Measurements from ENCODE around the gene RGS1.

RGS1 gene

DNA sequence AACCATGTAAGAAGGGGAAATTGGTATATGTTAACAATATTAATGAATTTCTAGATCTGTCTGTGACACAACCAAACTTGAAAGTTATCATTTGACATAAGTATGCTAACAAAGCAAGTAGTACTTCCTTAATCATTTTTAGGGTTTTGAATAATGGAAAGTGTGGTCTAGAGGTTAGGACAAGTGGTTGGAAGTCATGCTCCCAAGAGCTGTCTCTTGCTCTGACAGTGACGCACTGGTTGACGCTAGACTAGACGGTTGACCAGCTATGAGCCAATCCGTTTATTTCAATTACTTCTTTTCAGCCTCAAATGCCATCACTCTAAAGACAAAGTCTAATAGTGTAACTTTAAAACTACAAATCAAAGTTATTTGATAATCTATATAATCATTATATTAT lies 20.7 kb upstream of the RGS1 start:
- DNase-seq, result no peak

DNA sequence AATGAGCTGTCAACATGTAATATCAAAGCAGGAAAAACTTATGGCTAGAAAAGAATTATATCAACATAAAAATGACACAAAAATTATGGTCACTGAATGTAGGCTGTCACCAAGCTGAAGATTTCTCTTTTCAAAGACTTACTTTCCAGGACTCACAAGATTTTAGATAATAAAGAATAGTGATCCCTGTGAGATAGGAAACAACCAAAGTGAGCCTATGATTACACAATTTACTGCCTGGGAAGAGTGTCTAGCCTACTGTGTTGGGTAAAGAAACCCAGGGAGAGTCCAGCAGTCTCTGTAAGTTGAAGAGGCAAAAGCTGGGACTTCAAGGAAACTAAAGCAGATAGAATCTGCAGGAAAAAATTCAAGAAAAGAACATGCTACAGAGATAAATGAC lies 20.2 kb upstream of the RGS1 start:
- DNase-seq, result no peak

DNA sequence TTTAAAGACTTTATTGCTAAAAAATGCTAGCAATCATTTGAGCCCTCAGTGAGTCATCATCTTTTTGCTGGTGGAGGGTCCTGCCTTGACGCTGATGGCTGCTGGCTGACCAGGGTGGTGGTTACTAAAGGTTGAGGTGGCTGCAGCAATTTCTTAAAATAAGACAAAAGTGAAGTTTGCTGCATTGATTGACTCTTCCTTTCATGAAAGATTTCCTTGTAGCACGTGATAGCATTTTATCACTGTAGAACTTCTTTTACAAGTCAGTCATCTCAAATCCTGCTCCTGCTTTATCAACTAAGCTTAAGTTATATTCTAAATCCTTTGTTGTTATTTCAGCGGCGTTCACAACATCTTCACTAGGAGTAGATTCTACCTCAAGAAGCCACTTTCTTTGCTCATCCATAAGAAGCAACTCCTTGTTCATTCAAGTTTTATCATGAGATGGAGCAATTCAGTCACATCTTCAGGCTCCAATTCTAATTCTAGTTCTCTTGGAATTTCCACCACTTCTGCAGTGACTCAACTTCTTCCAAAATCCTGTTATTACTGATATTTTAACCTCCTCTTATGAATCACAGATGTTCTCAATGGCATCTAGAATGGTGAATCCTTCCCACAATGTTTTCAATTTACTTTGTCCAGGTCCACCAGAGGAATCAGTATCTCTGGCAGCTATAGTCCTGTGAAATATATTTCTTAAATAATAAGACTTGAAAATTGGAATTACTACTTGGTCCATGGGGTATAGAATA lies 17.6 kb upstream of the RGS1 start:
- no peak for DNase-seq

DNA sequence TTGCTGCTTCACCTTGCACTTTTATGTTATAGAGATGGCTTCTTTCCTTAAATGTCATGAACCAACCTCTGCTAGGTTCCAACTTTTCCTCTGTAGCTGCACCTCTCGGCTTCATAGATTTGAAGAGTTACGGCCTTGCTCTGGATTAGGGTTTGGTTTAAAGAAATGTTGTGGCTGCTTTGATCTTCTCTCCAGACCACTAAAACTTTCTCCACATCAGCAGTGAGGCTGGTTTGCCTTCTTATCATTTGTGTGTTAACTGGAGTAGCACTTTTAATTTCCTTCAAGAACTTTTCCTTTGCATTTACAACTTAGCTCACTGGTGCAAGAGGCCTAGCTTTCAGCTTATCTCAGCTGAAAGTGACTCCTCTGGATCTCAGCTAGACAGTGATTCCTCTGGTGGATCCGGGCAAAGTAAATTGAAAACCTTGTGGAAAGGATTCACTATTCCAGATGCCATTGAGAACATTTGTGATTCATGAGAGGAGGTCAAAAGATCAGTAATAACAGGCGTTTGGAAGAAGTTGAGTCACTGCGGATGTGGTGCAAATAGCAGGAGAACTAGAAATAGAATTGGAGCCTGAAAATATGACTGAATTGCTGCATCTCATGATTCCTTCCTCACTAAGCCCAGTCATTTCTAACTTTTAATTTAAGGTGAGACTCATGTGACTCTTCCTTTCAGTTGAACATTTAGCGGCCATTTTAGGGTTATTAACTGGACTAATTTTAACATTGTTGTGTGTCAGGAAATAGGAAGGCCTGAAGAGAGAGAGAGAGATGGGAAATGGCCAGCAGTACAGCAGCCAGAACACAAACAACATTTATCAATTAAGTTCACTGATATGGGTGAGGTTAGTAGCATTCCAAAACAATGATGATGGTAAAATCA lies 16.2 kb upstream of the RGS1 start:
- DNase-seq, result no peak

DNA sequence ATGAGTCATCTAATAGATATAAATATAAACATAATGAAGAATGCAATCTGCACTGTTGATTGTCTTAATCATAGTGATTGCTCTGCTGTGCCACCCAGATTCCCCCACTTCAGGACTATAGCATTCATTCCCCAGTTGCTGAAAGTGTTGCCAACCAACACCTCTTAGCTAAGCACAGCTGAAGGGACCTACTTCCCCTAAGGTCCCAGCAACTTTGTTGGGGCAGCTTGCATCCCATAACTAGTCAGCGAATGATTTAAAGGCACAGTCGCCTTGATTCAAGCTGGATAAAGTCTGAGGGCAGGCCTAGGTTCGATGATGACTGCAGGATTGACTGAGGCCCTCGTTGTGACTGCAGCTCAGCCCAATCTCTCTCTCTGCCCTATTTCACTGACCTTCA lies 14.3 kb upstream of the RGS1 start:
- DNase-seq, result no peak

DNA sequence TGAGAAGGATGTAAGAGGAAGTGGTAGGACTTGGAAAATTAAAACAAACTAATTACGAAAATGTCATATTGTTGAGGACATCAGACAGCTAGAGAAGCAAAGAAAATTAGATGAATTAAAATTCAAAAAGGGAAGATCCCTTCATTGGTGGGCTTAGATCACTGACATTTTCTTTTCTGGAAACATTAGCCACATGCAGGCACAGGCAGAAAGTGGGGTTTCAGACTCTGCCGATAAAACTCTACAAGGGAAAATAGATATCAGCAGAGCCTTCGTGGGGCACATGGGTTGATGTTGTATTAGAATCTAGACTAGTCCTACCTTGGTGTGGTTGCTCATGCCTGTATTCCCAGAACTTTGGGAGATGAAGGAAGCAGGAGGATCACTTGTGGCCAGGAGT lies 12.4 kb upstream of the RGS1 start:
- DNase-seq, result no peak

DNA sequence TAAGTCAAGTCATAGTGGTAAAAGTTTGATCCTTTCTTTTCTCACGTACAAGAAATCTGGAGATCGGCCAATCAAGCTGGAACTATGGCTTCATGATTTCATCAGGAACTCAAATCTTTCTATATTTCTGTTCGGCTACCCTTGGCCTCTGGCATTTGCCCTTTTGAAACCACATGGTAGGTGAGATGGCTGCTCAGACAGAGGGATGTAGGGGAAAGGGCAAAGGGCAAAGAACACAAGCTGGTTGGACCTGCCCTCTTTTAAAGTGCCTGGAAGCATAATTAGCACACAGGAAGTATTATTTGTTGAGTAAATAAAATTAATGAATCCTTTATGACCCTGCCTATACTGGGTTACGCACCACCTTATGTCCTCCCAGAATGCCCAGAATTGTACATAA lies 11.5 kb upstream of the RGS1 start:
- DNase-seq, result no peak

DNA sequence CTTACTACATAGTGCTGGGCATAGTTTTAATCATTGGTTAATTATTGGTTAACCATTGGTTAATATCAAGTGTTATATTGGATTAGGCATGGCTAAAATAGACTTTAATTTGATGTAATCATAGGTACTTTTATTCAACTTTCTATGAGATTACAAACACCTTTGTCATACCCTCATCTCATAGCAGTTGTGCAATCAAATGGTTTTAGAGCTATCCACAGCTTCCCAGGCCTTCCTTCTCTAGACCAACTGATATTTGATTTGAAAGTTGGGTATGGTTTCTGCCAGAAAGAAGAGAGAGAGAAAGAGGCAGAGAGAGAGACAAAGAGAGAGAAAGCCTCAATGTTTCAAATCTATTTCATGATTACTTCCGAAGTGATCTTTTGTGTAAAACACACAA lies 9.6 kb upstream of the RGS1 start:
- DNase-seq, result no peak

DNA sequence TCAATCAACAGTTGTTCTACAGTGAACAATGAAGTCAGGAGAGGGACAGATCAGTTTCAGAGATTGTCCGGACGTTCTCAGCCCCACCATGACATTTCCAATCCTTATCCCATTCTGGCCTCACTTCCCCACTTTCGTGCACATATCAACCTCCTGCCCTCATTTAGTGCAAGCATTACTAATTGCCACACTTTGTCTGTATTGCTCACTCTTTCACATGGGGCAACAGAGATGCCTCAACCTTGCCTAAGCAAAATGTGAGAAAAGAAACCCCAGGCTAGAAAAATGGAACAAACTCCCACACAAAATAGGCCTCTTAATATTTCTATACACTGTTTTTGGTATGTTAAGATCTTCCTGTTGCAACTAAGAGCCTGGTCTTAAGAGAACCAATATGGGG lies 8.9 kb upstream of the RGS1 start:
- DNase-seq, result no peak

DNA sequence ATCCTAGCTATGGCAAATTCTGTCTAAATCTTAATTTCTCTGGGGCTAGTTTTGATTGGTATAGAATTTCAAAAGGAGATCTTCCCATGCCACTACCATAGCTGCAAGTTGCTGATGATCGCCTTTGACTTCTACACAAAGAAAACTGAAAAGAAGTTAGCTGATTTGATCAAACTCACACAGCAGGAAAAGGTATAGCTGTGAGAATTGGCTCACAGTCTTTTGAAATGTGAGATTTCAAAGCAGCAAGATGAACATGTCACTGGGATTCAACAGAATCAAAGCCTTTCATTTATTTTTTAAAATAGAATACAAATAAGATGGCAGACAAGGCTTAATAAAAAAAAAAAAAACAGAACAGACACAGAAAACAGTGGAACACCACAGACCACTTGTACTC lies 7.5 kb upstream of the RGS1 start:
- no peak for DNase-seq

DNA sequence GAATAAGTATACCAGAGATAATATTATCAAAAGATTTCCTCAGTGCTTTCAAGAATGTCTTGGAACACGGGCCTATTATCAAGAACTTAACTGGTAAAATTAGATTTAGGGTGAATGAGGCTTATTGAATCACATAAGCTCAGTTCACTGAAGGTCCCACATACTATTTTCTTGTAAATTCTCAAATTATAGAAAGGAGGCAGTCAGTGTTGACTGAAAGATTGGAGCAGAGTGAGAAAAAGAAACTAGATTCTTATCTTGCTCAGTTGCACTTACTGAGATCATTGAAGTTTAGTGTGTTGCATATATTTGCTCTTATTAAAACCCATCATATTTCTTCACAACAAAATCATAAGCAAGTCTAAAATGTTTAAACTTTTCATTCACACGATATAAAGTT lies 3.9 kb upstream of the RGS1 start:
- DNase-seq, result no peak

DNA sequence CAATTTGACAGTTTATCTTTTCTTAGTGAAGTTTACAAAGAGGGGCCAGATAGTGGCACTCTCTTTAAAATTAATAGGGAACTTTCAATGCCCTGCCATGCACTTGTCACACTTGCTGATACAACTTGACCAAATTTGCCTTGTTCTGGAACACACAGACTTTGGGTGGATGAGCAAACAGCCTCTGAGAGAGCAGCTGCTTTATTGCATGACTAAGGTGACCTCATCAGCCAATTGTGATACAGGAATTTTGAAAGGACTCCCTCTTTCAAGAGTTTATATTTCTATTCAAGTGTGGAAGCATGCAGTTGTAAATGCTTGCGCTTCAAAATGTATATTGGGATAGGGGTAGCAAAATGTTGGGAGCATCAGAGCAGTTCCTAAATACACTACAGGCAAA lies 2.1 kb upstream of the RGS1 start:
- peak; percentile 27 for DNase-seq

DNA sequence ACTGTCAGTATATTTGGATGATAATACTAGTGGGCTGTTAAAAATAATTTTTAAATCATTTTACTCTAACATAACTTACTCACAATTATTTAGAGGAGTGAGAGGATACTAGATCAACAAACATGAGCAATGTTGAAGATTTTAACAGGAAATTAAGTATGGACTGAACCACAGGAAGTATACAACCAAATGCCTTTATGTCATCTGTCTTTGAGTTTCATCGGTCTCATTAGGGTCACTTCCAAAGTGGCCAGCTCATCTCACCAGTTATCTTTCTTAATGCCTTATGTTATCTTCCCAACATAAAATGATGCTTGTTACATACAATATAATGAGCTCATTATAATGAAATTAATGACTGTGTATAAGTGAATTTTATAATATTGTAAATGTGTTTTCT lies 1.5 kb upstream of the RGS1 start:
- DNase-seq, result no peak

DNA sequence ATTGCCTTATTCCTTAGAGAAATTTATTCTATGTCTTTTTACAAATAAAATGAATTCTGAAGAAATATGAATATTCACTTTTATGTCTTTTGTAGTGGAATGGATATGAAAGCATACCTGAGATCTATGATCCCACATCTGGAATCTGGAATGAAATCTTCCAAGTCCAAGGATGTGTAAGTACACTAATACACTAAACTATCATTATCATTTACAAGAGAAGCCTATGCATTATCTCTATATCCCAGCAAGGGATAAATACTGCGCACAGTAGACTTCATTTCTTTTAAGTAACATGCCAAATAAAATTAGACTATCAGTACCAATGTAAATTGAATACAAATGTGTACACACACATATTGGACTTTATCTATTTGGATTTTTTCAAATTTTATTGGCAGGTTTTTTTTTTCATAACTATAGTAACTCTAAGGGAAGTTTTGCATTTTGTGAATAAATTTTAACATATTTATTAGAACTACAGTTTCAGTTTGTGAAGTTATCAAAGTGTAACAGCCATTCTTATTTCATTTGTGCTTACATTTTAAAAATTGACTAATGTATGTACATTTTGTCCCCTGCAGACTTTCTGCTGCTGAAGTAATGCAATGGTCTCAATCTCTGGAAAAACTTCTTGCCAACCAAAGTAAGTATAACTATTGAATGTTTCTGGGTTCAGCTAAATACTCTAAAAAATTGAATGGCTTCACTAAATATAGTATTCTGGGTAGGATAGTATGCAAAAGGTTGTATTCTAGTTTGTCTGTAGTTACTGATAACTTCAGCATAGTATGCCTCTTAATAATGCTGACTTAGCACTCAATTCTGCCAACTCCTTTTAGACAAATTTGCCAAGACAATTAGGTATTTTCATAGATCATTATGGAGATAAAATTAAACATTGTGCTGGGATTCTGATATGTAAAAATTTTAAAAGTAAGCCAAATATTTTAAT lies 894 bp downstream of the RGS1 start:
- DNase-seq, result no peak

DNA sequence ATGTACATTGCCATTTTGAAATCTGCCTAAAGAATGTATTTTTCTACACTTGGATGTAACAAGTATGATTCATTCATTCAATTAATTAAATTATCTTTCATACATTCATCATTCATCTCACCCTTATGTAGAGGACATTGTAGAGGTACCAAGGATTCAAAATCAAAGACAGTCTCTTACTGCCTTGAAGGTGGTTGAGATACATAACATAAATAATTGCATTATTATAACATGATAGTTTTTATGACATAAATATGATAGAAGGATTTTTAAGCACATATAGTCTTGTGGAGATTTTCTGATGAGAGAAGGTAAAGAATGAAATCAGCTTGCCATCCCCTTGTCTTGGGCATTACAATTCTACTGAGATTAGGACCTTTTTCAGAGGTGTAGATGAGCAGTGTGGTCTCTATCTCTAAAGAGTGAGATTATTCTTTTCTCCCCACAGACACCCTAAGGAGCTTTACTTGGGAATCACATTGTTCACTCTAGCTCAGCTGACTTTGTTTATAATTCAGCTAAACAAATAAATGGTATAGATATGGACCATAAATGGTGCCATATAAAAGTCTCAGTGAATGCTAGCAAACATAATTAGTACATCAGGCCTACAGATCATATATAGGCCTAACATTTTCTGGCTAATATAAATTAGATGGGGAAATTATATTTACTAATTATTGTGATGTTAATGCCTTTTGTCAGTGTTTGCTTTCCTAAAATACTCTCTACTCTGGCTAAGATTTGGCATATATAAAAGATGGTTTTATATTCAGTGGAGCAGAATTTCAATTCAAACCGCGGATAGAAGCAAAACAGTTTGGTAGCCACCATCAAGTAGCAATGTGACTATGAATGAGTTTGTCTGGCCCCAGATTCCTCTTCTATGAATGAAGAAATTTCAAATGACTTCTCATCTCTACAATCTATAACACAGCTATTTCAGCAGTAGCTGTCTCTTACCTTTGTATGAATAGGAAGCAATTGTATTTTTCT lies 1.9 kb downstream of the RGS1 start:
- no peak for DNase-seq

DNA sequence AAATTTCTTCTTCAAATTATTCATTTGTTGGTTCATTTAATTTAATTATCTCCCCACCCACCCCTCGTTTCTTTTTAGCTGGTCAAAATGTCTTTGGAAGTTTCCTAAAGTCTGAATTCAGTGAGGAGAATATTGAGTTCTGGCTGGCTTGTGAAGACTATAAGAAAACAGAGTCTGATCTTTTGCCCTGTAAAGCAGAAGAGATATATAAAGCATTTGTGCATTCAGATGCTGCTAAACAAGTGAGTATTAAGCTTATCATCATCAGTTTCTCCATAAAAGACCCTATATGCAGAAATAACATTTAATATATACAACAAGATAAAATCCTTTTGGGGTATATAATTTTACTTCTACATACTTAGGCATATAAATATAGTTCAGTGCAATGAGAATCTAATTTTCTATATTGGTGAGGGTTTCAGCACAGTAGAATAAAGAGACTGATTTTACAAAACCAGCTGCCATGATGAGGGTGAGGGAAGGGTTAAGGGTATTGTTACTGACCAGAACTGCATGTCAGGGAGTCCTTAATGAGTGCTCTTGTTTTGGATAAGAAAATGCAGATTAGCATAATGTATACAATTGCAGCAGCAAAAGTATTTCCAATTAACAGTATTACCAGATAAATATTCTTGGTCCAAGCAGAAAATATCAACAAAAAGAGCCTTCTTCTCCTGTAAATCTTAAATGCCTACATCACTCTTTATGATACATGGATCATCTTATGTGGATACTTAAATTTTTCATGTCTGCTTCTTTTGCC lies 2.8 kb downstream of the RGS1 start:
- DNase-seq, result no peak

DNA sequence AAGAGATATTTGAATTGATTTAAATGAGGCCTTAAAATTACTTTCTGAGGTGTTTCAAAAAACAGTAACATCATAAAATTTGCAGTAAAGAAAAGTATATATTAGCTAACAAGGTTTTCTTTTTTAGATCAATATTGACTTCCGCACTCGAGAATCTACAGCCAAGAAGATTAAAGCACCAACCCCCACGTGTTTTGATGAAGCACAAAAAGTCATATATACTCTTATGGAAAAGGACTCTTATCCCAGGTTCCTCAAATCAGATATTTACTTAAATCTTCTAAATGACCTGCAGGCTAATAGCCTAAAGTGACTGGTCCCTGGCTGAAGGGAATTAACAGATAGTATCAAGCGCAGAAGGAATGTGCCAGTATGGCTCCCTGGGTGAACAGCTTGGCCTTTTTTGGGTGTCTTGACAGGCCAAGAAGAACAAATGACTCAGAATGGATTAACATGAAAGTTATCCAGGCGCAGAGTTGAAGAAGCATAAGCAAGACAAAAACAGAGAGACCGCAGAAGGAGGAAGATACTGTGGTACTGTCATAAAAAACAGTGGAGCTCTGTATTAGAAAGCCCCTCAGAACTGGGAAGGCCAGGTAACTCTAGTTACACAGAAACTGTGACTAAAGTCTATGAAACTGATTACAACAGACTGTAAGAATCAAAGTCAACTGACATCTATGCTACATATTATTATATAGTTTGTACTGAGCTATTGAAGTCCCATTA lies 3.6 kb downstream of the RGS1 start:
- DNase-seq, result no peak

DNA sequence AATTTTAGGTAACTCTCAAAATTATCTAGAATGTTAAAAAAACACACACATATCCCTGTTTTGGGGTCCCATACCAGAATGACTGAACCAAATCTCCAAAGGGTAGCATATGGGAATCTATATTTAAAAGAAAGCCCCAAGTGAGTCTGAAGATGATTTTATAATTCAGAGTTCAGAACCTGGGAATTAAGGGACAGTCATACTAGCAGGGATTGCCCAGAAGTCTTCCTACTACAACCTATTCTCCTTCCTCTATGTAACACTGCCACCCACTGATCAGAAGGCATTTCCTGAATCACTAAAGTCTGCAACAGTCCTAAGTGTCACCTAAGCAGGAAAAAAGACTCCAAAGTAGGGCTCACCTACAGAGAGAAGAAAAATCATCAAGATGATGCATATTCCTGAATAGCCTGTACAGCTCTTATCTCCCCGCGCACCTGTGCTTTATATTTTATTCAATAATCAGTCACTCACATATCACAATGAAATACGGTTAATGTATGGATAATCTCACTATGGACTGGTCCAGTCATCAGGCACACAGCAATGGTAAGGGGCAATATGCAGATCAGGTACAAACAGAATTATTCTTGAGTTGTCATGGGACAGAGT lies 4.9 kb downstream of the RGS1 start:
- no peak for DNase-seq

DNA sequence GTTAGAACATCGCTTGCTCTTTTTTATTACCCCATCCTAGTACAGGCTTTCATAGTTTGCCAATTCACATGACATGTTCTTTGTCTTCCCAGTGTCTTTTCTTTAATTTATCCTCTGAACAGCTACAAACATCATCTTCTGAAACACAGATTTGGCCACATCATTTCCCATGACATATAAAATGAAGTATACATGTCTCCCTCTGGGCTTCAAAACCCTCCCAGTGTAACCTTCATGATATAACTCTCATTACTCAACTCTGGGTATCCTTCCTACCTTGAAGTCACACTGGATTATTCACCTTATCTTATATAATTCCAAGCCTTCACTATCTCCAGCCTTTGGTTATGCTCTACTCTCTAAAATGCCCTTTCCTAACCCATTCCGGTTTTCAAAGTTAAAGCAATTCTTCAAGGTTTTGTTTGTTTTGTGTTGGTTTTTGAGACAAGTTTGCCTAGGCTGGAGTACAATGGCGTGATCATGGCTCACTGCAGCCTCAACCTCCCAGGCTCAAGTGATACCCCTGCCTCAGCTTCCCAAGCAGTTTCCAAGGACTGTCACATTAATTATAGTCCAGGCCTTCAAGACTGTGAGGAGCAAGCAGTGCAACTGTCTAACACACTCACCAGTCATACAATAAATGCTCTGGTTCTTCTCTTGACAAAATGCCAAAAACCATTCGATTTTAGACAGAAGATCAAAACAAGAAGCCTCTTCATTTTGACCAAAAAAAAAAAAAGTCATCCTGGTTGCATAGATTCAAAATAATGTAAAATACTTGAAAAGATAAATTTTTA lies 5.8 kb downstream of the RGS1 start:
- no peak for DNase-seq
